Body of pancreas (tissue), 4 donors: Measurements from ENCODE around the gene GTF2H2.
"Not testable (repeated sequence)": the region's sequence is repeated elsewhere in the genome, so short reads cannot be mapped to it uniquely, and the experiment has no call there.

Source experiments
- CTCF ChIP-seq, 7 experiments: fragments of 450-650 bp in 4 of 7; fragments of 200-600 bp in 3 of 7; sonication (generic) in 3 of 7; IDR thresholded peaks; one replicate each; pipeline ENCODE4 v1.5.1; 2016 to 2019; ENCODE audit warnings: antibody characterized with exemption in 7 of 7
- POLR2A ChIP-seq, 3 donors: fragments of 450-650 bp; IDR thresholded peaks; one replicate each; pipeline ENCODE4 v1.6.1; 2016; ENCODE audit warnings: antibody characterized with exemption in 3 of 3, mild to moderate bottlenecking in 2 of 3

DNA sequence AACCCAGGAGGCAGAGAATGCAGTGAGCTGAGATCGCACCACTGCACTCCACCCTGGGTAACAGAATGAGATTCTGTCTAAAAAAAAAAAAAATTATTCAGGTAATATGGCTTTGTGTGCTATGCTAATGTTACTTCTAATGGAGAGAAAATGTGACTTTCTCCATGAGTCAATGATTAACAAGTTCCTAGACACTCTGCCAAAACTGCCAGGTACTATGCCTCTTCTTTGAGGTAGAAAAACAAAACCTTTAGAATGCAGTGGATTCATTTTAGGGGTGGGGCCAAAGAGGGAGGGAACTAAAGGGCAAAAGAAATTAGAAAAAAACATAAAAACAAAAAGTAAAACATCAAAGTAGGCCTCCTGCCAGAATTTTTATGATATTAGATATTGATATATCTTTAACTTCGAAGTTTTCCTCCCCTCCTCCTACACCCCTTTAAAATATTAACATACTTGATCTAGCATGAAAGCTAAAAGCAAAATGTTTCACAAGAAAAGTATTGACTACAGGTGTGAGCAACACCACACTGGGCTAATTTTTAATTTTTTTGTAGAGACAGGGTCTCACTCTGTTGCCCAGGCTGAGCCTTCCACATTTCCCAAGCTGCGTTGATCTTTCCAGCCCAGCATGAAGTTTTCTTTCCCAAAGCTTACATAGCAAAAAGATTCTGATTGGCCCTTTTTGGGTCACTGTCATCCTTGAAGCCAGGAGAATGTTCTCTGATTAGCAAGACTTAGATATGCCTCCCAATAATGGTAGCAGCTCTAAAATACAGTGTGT, 17.0 kb upstream of the GTF2H2 start:
- not testable (repeated sequence) for TF ChIP-seq CTCF, POLR2A (IDR thresholded peaks at IDR 0.05)
